Activated CD4-positive, CD25-positive, alpha-beta regulatory T cell treated with anti-CD3 and anti-CD28 coated beads, Interleukin-2, amount 50 U/mL, for 24 hours (primary cell): ENCODE measurements around the gene S100B.
A peak's percentile ranks its signal among the peaks of the same experiment; 100 is the strongest.

Source experiments
- ATAC-seq, 2 donors: fragments of 150-1000 bp; cut with Tn5 transposase; one replicate each; pipeline ENCODE4 v1.10.0; 2021; ENCODE audit warnings: mild to moderate bottlenecking in 1 of 2, moderate library complexity in 1 of 2

The S100B gene

DNA sequence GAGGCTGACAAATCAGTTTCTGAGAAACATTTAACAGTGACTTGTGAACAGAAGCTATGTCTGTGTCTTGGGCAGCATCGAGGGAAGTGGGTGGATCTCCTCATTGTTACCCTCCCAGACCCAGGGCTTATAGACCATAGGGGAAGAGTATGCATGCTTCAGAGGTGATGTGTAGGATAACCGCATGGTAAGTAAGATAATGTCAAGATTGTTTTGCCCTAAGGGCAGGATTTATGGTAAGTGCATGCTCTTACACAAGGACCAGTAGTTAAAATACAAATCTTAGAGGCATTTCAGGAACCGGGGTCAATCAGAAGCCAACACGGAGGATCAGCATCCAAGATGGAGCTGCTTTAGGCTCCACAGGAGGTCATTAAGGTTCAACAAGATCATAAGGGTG, 22.8 kb upstream of the S100B start:
- no peak for ATAC-seq

DNA sequence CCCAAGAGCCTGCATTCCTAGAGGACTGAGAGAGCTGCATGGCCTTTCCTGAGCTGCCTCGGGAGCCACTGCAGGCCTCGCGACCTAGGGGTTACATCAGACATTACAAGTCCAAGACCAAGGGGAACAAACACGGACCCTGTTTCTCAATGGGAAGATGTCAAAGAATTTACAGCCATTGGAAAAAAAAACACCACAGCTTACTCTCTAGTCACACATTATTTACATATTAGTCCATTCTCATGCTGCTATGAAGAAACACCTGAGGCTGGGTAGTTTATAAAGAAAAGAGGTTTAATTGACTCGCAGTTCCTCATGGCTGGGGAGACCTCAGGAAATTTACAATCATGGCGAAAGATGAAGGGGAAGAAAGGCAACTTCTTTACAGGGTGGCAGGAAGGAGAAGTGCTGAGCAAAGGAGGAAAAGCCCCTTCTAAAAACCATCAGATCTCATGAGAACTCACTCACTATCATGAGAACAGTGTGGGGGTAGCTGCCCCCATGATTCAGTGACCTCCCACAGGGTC, 22.2 kb upstream of the S100B start:
- no peak for ATAC-seq

DNA sequence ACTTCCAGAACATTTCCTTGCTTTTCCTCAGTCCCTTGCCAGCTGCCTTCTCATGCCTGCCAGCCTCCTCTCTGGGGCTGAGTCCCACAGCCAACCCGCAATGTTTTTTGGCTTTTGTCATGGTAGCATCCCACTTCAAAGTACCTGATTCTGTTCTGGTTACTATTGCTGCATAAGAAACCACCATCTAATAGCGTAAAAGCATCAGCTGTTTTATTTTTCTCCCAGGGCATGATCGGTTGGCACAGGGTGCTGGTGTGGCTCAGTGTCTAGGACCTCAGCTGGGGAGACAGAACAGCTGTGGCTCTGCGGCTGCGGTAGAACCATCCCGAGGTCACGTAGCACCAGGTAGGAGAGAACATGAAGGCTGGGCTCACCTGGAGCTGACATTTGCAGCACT, 21.7 kb upstream of the S100B start:
- no peak for ATAC-seq

DNA sequence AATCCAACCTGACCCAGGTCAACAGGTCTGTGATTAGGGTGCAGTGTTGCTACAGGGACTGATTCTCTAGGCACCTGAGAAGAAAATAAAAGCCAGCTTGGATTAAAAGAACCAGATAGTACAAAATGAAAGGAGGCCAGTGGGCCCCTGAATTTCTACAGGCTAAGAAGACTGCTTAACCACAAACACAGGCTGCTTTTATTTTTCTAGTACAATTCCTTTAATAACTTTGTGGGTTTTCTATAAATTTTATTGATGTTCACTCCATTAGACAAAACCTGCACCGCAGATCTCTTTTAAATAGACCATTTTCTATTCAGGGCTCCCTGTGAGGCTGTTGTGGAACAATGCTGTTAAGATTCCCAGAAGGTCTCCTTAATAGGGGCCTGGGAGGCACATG, 20.9 kb upstream of the S100B start:
- ATAC-seq: no peak

DNA sequence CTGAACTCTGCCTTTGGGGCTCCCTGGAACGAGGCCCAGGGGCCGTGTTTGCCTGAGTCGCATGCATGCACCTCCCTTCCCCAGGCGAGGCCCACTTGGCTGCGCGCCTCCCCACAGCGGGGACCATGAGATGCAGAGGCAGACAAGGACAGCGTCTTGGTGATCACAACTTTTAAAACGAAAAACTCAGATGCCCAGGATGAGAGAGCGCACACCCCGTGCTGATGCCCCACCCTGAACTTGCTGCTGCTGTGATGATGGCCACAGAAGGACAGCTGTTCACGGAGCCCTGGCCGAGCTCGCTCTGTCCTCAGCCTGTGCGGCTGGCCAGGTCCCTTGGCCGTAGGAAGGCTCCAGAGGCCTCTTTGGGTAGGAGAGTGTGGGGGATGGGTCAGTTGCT, 19.2 kb upstream of the S100B start:
- ATAC-seq: no peak

DNA sequence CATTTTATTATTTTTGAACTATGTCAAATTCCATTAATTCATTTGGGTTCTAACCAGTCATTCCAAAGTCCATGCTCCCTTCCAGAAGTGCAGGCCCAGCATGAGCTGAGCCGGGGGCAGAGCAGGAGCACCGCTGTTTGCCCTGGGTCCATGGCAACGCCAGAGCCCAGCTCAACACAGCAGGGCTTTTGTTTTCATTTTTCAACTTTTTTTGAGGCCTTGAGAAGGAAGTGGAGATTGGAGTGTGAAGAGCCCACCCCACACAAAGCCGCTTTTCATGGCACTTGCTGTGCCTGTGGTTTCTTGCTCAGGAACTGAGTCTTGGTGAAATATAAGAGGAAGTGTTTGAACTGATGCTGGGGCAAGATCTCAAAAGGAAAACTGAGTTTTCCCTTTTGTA, 17.3 kb upstream of the S100B start:
- ATAC-seq: peak in 1 of 2 donors; percentile 28

DNA sequence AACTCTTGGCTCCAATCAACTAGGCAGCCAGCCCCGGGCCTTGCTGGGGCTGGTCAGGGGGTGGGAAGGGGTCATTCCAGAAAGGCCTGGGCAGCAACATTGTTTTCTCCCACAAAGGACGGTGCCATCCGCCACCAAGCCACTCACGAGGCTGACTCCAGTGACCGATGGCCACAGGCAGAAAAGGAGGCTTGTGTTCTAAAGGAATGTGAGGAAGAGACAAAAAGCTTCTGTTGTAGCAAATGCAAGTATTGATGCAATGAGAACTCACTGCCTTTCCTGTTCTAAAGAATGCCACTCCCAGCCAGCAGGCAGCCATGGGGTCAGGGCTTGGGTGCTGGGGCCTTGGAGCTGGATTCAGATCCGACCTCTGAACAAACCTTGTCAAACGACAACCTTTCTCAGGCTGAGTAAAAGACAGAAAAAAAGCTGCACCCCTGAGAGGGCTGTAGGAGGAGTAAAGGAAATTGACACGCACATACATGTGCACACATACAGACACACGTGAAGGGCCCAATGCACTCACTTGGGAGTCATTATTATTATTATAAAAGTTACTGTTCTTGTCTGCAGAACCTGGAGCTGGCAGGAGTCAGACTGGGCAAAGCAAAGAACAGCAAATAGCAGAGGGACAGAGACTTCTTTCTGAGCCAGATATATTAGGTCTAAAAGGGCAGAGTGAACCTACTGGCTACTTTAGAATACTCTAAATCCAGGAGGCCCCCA, 16.7 kb upstream of the S100B start:
- no peak for ATAC-seq

DNA sequence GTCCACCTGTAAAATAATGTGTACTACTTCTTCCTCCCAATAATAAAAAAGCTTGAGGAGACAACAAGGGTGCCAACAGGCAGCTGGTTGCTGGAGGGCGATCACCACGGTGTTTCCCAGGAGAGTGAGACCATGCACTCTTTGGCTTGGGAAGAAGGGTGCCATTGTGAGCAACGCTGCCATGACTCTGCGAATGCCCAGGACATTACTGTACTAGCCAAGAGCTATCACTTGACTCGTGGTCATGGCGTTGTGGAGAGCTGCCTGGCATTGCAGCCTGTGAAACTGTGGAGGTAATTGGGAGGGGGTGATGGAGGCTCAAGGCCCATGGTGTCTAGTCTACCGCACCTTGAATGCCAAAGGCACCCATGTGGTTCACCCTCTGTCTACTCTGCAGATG, 16.0 kb upstream of the S100B start:
- no peak for ATAC-seq

DNA sequence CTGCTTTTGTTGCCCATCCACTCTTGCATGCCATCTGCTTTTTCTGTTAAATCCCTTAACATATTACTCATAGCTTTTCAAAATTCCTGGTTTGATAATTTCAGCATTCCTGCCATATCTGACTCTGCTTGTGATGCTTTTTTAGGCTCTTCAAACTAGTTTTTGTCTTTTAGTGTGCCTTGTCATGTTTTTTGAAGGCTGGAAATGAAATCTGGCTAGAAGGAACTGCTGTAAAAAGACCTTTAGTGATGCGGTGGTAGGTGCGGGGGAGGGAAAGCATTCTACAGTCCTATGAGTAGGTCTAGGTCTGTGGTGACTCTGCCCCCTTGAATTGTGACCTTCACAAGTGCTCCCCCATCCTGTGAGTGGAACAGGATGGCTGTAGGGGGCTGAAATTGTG, 15.0 kb upstream of the S100B start:
- ATAC-seq: no peak

DNA sequence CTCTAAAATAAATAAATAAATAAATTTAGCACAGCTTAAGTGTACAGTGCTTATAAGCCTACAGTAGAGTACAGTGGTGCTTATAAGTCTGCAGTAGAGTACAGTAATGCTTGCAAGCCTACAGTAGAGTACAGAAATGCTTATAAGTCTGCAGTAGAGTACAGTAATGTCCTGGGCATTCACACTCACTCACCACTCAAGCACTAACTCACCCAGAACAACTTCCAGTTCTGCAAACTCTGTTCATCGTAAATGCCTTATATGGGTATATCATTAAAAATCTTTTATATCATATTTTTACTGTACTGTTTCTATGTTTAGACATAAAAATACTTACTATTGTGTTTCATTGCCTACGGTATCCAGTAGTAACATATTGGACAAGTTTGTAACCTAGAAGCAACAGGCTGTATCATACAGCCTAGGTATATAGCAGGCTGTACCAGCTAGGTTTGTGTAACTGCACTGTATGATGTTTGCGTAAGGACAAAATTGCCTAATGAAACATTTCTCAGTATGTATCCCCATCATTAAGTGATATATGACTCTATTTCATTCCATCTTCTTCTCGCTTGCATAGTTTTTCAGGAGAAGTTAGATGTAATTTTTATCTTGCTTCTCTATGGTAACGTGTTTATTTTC, 14.0 kb upstream of the S100B start:
- no peak for ATAC-seq

DNA sequence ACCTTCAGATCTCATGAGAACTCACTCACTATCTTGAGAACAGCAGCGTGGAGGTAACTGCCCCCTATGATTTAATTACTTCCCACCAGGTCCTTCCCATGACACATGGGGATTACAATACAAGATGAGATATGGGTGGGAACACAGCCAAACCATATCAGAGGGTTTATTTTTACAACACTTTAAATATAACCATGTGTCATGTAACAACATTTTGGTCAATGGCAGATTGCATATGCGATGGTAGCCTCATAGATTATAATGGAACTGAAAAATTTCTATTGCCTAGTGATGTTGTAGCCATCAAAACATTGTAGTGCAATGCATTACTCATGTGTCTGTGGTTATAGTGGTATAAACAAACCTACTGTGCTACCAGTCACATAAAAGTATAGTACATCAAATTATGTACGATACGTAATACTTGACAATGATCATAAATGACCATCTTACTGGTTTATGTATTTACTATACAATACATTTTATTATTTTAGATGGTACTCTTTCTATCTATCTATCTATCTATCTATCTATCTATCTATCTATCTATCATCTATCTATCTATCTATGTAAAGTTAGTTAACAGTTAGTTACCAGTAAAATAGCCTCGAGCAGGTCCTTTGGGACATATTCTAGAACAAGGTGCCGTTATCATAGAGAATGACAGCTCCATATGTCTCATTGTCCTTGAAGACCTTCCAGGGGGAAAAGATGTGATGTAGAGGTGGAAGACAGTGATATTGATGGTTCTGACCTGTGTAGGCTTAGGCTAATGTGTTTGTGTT, 12.6 kb upstream of the S100B start:
- ATAC-seq: no peak

DNA sequence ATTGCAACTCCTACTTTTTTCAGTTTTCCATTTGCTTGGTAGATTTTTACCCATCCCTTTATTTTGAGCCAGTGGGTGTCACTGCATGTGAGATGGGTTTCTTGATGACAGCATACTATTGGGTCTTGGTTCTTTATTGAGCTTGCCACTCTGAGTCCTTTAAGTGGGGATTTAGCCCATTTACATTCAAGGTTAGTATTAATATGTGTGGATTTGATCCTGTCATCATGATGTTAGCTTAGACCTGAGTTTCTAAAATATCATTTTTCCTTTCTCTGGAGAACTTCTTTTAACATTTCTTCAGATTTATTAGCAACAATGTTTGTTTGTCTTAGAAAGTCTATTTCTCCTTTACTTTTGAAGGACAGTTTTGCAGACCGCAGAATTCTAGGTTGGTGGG, 11.8 kb upstream of the S100B start:
- ATAC-seq: no peak

DNA sequence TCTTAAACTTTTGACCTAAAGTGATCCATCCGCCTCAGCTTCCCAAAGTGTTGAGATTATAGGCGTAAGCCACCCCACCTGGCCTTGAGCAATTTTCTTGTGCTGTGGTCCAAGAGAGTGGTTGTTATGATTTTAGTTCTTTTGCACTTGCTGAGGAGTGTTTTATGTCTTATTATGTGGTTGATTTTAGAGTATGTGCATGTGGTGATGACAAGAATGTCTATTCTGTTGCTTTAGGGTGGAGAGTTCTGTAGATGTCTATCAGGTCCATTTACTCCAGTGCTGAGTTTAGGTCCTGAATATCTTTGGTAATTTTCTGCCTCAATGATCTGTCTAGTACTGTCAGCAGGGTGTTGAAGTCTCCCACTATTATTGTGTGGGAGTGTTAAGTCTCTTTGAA, 11.2 kb upstream of the S100B start:
- ATAC-seq: no peak

DNA sequence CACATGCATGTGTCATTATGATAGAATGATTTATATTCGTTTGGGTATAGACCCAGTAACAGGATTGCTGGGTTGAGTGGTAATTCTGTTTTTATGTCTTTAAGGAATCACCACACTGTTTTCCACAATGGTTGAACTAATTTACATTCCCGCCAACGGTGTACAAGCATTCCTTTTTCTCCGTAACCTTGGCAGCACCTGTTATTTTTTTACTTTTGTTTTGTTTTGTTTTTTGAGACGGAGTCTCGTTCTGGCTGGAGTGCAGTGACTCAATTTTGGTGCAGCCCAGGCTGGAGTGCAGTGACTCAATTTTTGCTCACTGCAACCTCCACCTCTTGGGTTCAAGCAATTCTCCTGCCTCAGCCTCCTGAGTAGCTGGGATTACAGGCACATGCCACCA, 8.5 kb upstream of the S100B start:
- no peak for ATAC-seq

DNA sequence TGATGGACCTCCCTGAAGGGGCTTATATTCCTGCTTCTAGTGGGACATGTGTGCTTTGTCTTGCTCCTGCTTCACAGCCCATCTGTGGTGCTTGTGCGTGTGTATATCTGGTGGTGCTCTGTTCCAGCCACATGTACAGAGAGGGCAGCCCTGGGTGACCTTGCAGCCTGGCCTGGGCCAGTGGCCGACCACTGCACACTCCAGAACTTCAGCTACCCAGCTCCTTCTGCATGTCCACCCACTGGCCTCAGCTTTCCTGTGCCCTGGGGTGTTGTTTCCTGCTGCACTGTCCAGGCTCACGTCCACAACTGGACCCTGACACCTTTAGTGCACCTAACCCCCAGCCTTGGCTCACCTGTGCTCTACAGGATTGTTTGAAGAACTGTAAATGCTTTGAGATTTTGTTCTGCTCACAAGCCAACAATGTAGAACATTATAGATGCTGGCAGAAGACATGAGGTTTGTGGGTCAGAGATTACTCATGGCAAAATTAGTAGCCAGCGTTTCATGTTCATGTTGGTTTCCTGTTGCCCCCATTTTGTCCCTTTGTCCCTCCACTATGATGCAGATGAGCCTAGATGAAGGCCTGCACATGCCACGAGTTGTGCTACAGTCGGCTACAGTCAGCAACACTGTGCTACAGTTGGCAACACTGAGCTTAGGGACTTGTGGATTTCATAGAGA, 5.3 kb upstream of the S100B start:
- no peak for ATAC-seq

DNA sequence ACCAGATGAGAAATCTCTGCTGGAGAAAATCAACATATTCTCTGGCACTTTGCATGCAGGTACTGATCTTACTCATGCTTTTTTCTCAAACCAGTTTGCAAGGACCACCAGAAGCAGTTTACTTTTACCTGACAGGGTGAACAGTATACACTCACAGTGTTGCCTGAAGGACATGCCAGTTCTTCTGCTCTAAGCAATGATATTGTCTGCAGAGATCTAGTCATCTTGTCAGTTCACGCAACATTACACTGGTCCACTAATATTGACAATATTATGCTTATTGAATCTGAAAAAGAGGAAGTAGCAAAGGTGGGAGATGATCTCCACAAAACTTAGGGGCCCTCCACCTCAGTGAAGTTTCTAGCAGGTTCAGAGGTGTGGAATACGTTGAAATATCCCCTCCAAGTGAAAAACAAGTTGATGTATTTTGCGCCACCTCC, 3.8 kb upstream of the S100B start:
- no peak for ATAC-seq

DNA sequence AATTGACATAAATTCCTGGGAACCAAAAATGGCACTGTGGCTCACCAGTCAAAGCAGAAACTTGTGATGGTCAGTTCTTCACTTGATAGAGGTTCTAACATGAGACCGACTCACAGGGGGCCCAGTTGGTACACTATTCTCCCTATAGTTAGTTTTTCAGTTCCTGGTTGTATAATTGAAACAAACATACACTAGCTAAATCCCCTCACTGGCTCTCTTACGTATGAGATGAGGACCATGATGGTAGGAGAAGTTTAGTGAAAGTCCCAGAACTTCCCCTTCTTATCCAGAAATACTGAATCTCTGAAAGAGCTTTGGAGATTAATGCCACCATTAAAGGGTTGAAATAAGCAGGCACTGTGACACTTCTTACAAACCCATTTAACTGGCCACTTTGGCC, 2.8 kb upstream of the S100B start:
- no peak for ATAC-seq

DNA sequence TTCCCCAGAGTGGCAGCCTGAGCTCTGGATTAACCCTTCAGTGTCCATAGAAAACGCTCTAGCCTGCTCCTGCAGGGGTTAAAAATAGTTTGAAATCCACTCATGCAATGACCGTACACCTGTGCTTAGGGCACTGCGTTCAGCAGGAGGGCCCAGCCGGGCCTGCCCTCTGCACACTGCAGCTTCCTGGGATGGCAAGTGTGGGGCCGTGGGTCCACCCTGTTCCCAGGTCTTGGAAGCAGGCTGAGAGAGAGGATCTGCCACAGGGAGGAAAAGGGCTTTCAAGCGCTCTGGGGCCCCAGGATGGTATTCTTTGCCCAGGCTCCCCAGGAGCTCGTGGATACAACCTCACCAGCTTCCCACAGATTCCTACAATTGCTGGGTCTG, 1.5 kb upstream of the S100B start:
- no peak for ATAC-seq

DNA sequence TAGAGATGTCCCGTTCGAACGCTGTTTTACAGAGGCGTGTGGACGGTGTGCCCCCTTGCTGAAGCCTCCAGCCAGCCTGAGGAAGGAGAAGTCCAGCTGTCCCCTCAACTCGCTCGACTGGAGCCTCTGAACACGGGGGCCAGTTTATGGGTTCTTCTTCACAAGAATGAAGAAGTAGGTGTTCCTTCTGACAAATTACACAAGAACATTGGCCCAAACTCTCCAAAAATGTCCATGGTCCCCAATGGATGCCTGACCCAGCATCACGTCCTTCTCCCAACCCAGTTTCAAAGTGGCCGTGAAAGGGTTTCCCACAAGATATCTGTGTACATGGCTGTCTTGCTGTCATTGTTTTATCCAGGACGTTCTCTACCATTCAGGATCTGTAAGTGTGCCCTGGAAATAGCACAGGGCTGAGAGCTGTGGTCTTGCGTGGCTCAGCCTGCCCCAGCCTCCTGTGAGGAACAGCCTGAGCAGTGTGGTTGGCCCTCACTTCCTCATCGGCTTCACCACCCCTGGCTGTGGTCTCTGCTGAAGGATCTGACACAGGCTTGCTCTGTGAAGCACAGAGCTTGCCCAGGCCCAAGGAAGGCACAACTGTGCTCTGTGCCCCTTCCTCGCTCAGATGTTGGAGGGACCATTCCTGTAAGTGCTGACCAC, 1.0 kb upstream of the S100B start:
- ATAC-seq: peak; percentile 64 to 78

DNA sequence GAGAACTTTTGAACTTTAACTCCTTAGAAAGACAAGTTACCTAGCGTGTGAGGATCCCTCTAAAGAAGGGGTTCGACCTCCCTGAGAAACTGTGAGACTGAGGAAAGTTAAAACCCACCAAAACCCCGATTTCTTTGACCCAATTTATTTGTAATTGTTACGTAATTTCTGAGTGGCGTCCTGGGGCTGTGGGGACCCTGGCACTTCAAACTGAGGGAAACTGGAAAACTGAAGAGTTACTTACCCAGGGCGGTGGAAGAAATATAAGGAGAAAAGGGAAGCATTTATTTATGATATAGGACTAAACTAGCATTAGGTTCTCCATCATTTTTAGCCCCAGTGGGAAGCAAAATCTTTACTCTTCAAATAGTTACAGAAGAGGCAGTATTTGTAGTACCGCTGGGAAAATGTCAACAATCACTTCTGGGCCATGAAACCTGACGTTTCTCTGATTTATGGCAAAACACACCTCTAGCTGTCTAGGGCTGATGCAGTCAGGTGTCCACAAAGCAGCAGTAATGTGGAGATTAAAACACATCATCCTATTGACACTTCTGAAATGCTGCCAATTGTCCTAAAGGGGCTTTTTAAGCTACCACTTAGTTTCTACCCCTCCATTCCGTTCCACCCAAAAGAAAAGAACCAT, 430 bp downstream of the S100B start:
- ATAC-seq: no peak

DNA sequence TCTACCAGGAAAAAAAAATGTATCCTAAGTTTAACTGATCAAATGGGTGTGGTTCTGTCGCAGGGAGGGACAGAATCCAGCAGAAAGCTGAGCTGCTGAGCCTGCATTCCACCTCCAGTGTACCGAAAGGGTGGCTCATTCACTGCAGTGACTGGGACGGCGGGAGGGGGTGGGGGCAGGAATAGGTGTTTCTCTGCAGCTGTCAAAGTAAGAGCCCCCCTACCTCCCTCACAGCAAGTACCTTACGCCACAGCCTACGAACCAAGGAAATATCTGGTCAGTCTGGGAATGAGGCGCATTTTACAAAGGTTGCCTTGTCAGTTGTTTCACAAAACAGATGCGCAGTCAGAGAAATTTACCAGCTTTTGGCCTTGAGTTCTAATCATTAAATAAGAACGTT, 1.7 kb downstream of the S100B start:
- no peak for ATAC-seq

DNA sequence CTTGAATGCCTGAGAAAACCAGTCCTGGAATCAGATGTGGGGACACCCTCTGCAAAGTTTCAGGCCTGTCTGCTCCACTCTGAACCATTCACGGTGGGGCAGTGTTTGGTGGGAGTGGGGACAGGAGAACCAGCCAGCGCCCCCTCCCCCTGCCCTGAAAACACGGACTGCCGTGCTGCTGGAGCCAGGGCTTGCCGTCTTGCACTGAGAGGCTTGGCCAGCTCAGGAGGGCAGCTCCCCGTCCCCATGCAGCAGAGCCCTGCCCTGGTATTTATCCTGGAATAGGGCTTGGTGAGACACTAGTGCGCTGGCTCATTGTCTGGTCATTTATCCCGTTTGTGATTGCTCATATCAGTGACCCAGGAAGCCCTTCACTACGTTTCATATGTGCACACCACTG, 3.9 kb downstream of the S100B start:
- ATAC-seq: no peak
